Neural crest cell (in vitro differentiated cells): ENCODE measurements around the gene GPR153. TPM values are rescaled to one million over a fixed set of nuclear protein-coding genes. Genes with fewer than 3 reads are reported as not detected.

Source experiments
- DNase-seq: peaks from one replicate; pipeline ENCODE4 v3.0.0; 2021; ENCODE audit warnings: low read depth, mixed read lengths, low spot score
- H3K27ac Mint-ChIP-seq: one replicate; pipeline ENCODE4 v1.8.0; 2021; ENCODE audit warnings: mild to moderate bottlenecking, mixed read lengths; ENCODE audit not compliant: unreplicated experiment
- H3K27me3 Mint-ChIP-seq: 2 replicates; pipeline ENCODE4 v1.8.0; 2021; ENCODE audit warnings: low read depth, mild to moderate bottlenecking, mixed read lengths
- H3K36me3 Mint-ChIP-seq: 2 replicates; pipeline ENCODE4 v1.8.0; 2021; ENCODE audit warnings: low read depth, mild to moderate bottlenecking, mixed read lengths
- H3K4me1 Mint-ChIP-seq: 2 replicates; pipeline ENCODE4 v1.8.0; 2021; ENCODE audit warnings: mixed read lengths
- H3K4me3 Mint-ChIP-seq: one replicate; pipeline ENCODE4 v1.8.0; 2021; ENCODE audit warnings: mild to moderate bottlenecking, mixed read lengths
- H3K9me3 Mint-ChIP-seq: 2 replicates; pipeline ENCODE4 v1.8.0; 2021; ENCODE audit warnings: mixed read lengths
- total RNA-seq: library from RNA; stranded (reverse); gene quantifications from 2 replicates; pipeline ENCODE4 v1.2.1, GENCODE V29; 2021
- TF ChIP-seq, protein P1 (sequence below): fragments of 200-600 bp; sonication (generic); conservative IDR thresholded peaks from 2 replicates; pipeline ENCODE4 v1.5.0; 2021; ENCODE audit warnings: antibody characterized with exemption, mild to moderate bottlenecking

GPR153 gene
- total RNA-seq, 1 donor from 2014 or later, result 28.1 TPM

GRCh38 chr1:6268415-6268814 lies 7.5 kb upstream of the GPR153 start:
- TF ChIP-seq, protein P1, sequence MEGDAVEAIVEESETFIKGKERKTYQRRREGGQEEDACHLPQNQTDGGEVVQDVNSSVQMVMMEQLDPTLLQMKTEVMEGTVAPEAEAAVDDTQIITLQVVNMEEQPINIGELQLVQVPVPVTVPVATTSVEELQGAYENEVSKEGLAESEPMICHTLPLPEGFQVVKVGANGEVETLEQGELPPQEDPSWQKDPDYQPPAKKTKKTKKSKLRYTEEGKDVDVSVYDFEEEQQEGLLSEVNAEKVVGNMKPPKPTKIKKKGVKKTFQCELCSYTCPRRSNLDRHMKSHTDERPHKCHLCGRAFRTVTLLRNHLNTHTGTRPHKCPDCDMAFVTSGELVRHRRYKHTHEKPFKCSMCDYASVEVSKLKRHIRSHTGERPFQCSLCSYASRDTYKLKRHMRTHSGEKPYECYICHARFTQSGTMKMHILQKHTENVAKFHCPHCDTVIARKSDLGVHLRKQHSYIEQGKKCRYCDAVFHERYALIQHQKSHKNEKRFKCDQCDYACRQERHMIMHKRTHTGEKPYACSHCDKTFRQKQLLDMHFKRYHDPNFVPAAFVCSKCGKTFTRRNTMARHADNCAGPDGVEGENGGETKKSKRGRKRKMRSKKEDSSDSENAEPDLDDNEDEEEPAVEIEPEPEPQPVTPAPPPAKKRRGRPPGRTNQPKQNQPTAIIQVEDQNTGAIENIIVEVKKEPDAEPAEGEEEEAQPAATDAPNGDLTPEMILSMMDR, result no peak
- no peak overlapping the region for H3K27ac Mint-ChIP-seq
- peak overlapping the region; percentile 38 for H3K4me3 Mint-ChIP-seq
- peaks cover 72% of the 10 kb centered on the region for H3K4me1 Mint-ChIP-seq
- H3K36me3 Mint-ChIP-seq, result no peaks in the 10 kb centered on the region
- H3K27me3 Mint-ChIP-seq, result no peaks in the 10 kb centered on the region
- no peaks in the 10 kb centered on the region for H3K9me3 Mint-ChIP-seq
- DNase-seq, result no peak

GRCh38 chr1:6267686-6268322 lies 6.9 kb upstream of the GPR153 start:
- Mint-ChIP-seq H3K36me3 (no peaks in the 10 kb centered on the region), H3K27me3 (no peaks in the 10 kb centered on the region), H3K4me3 (peak overlapping the region; percentile 38), H3K9me3 (no peaks in the 10 kb centered on the region), H3K4me1 (peaks cover 66% of the 10 kb centered on the region), H3K27ac (peak overlapping the region; percentile 8)
- DNase-seq, result no peak
- TF ChIP-seq, protein P1, result no peak

DNA sequence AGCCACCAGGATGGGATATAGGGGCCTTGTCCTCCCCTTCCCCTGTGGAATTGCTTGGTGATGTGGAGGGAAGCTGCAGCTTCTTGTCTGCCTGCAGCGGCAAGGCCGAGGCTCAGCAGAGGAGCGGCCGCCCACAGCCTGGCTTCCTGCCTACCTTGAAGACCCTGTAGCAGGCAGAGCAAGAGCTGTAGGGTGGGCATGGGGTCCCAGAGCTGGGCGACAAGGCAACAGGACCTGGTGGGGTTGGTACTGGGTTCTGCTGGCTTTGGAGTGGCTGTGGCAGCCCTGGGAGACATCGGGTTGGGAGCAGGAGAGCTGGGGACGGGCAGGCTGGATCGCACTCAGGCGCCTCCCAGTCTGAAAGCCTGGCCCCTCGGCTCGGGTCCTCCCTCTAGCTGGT lies 5.7 kb upstream of the GPR153 start:
- no peaks in the 10 kb centered on the region for H3K36me3 Mint-ChIP-seq
- TF ChIP-seq, protein P1, result no peak
- H3K27me3 Mint-ChIP-seq, result no peaks in the 10 kb centered on the region
- DNase-seq, result no peak
- H3K27ac Mint-ChIP-seq, result no peak overlapping the region
- peak overlapping the region; percentile 47 for H3K4me3 Mint-ChIP-seq
- H3K4me1 Mint-ChIP-seq, result peaks cover 62% of the 10 kb centered on the region
- H3K9me3 Mint-ChIP-seq, result no peaks in the 10 kb centered on the region

DNA sequence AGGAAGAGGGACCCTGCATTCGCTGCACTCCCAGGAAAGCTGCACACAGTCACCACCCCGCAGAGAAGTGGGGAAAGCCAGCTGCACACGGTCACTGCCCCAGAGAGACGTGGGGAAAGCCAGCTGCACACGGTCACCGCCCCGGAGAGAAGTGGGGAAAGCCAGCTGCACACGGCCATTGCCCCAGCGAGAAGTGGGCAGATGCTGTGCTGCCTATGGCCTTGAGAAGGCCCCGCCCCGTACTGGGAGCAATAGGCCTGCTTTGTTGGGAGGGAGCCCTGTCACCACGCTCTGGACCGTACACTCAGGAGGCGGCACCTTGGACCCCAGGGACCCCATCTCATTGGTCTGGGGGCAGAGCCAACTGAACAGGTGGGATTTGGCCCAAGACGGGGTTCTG lies 4.3 kb upstream of the GPR153 start:
- H3K27me3 Mint-ChIP-seq, result no peaks in the 10 kb centered on the region
- H3K4me1 Mint-ChIP-seq, result peaks cover 50% of the 10 kb centered on the region
- TF ChIP-seq, protein P1, result no peak
- DNase-seq, result no peak
- H3K27ac Mint-ChIP-seq, result no peak overlapping the region
- H3K9me3 Mint-ChIP-seq, result no peaks in the 10 kb centered on the region
- no peak overlapping the region for H3K4me3 Mint-ChIP-seq
- no peaks in the 10 kb centered on the region for H3K36me3 Mint-ChIP-seq

- TF ChIP-seq, protein P1, result no peak
- DNase-seq, result no peak
- Mint-ChIP-seq H3K9me3 (no peaks in the 10 kb centered on the region), H3K4me3 (peak overlapping the region; percentile 65), H3K27ac (no peak overlapping the region), H3K27me3 (no peaks in the 10 kb centered on the region), H3K36me3 (no peaks in the 10 kb centered on the region), H3K4me1 (peaks cover 46% of the 10 kb centered on the region)
Measured at GRCh38 chr1:6263716-6264115, 2.8 kb upstream of the GPR153 start.
